Gastroesophageal sphincter (tissue), 3 donors: ENCODE results near the gene ERCC1.

Source experiments
- CTCF ChIP-seq, 4 experiments: fragments of 200-600 bp in 2 of 4; fragments of 450-650 bp in 2 of 4; sonication (generic) in 1 of 4; IDR thresholded peaks; one replicate each; pipeline ENCODE4 v1.5.1; 2017 to 2019; ENCODE audit warnings: antibody characterized with exemption in 4 of 4, mild to moderate bottlenecking in 2 of 4, moderate library complexity in 2 of 4
- EP300 ChIP-seq: sonication (generic); formaldehyde crosslinking; IDR thresholded peaks from one replicate; pipeline ENCODE4 v1.6.1; 2017; ENCODE audit warnings: antibody characterized with exemption, mild to moderate bottlenecking
- POLR2A ChIP-seq, 2 donors: fragments of 450-650 bp; IDR thresholded peaks; one replicate each; pipeline ENCODE4 v1.6.1; 2017; ENCODE audit warnings: antibody characterized with exemption in 2 of 2, mild to moderate bottlenecking in 2 of 2, moderate library complexity in 1 of 2
- POLR2AphosphoS5 ChIP-seq: sonication (generic); formaldehyde crosslinking; IDR thresholded peaks from one replicate; pipeline ENCODE4 v1.6.1; 2017; ENCODE audit warnings: antibody characterized with exemption

GRCh38 chr19:45469132-45469944 is 45.6 kb upstream of the ERCC1 start:
- TF ChIP-seq CTCF (IDR thresholded peaks at IDR 0.05): peak in 2 of 4 experiments; percentile 9 to 27
- peak; percentile 98 for TF ChIP-seq EP300
- peak; percentile 82 for TF ChIP-seq POLR2AphosphoS5
- TF ChIP-seq POLR2A (IDR thresholded peaks at IDR 0.05): peak; percentile 57 to 67
